ENCODE data around the gene FKBP3. TPM values are rescaled to one million over a fixed set of nuclear protein-coding genes. Genes with fewer than 3 reads are reported as not detected.

The FKBP3 gene
- total RNA-seq, 1 experiment from 2014 or later, result 118 TPM

GRCh38 chr14:45135156-45135555, 875 bp upstream of the FKBP3 start:
- no peak for ATAC-seq
- H3K4me3 Mint-ChIP-seq, result peak overlapping the region; percentile 99
- peaks cover 18% of the 10 kb centered on the region for H3K4me1 Mint-ChIP-seq
- peak overlapping the region; percentile 95 for H3K27ac Mint-ChIP-seq
- H3K27me3 Mint-ChIP-seq (ENCODE audit: low read depth), result no peaks in the 10 kb centered on the region
- DNase-seq (ENCODE audit: low spot score), result no peak
- no peaks in the 10 kb centered on the region for H3K9me3 Mint-ChIP-seq
- TF ChIP-seq ZNF317 (CRISPR knock-in tag; IDR thresholded peaks at IDR 0.05; ENCODE audit: borderline replicate concordance, low read depth) (no peak), ARID4B (CRISPR knock-in tag; IDR thresholded peaks at IDR 0.05; ENCODE audit: borderline replicate concordance) (no peak), USF2 (CRISPR knock-in tag; IDR thresholded peaks at IDR 0.05) (no peak), ERG (CRISPR knock-in tag; IDR thresholded peaks at IDR 0.05) (no peak), FOXP4 (CRISPR knock-in tag; IDR thresholded peaks at IDR 0.05) (no peak)
- no peaks in the 10 kb centered on the region; the same call in 1 of the 2 replicates for H3K36me3 Mint-ChIP-seq
- POLR2A ChIA-PET, result interaction anchor here (0.5 kb wide), 1 partner anchor 116 kb away, joined by 3 read pairs; no protein-coding TSS in a partner anchor
- CTCF ChIA-PET, result no interaction called here

GRCh38 chr14:45133683-45134050, 614 bp downstream of the FKBP3 start:
- ChIA-PET CTCF (interaction anchor here (0.6 kb wide), 1 partner anchor 234 kb away, joined by 4 read pairs; no protein-coding TSS in a partner anchor), POLR2A (interaction anchor here (0.7 to 1.2 kb wide), 3 partner anchors 14 to 172 kb away, joined by 3 read pairs; partner anchors contain the start of genes KLHL28, PRPF39 and TOGARAM1)
- DNase-seq (ENCODE audit: low spot score) (no peak), ATAC-seq (no peak)
- no peaks in the 10 kb centered on the region for H3K9me3 Mint-ChIP-seq
- H3K27ac Mint-ChIP-seq, result peak overlapping the region; percentile 96
- H3K4me1 Mint-ChIP-seq, result peaks cover 18% of the 10 kb centered on the region
- H3K27me3 Mint-ChIP-seq (ENCODE audit: low read depth), result no peaks in the 10 kb centered on the region
- peaks cover 3% of the 10 kb centered on the region; the same call in 1 of the 2 replicates for H3K36me3 Mint-ChIP-seq
- peak overlapping the region; percentile 99 for H3K4me3 Mint-ChIP-seq
- TF ChIP-seq ERG (CRISPR knock-in tag; IDR thresholded peaks at IDR 0.05), result no peak
- TF ChIP-seq JUN (CRISPR knock-in tag; IDR thresholded peaks at IDR 0.05), result no peak
- TF ChIP-seq SOX15 (CRISPR knock-in tag; IDR thresholded peaks at IDR 0.05), result no peak
- no peak for TF ChIP-seq ATF6 (CRISPR knock-in tag; IDR thresholded peaks at IDR 0.05)
- TF ChIP-seq FOXP4 (CRISPR knock-in tag; IDR thresholded peaks at IDR 0.05), result no peak
- no peak for TF ChIP-seq NFE2L1 (CRISPR knock-in tag; IDR thresholded peaks at IDR 0.05)
- TF ChIP-seq ZNF138 (CRISPR knock-in tag; conservative IDR thresholded peaks at IDR 0.05), result no peak
- no peak for TF ChIP-seq ZNF425 (CRISPR knock-in tag; conservative IDR thresholded peaks at IDR 0.05)
- no peak for TF ChIP-seq ZNF396 (CRISPR knock-in tag; IDR thresholded peaks at IDR 0.05; ENCODE audit: borderline replicate concordance)
- no peak for TF ChIP-seq E2F1 (CRISPR knock-in tag; IDR thresholded peaks at IDR 0.05)
- no peak for TF ChIP-seq ZNF317 (CRISPR knock-in tag; IDR thresholded peaks at IDR 0.05; ENCODE audit: borderline replicate concordance, low read depth)
- no peak for TF ChIP-seq ZNF263 (CRISPR knock-in tag; IDR thresholded peaks at IDR 0.05; ENCODE audit: low read depth)
- TF ChIP-seq CREM (CRISPR knock-in tag; IDR thresholded peaks at IDR 0.05), result no peak
